NAMALWA (cell line): ENCODE data around the gene CCDC78.
"Not testable (repeated sequence)": the region's sequence is repeated elsewhere in the genome, so short reads cannot be mapped to it uniquely, and the experiment has no call there.

ENCODE experiments used
- DNase-seq: peaks from one replicate; pipeline ENCODE4 v3.0.0-alpha.2; 2015; ENCODE audit warnings: low spot score

Gene CCDC78

DNA sequence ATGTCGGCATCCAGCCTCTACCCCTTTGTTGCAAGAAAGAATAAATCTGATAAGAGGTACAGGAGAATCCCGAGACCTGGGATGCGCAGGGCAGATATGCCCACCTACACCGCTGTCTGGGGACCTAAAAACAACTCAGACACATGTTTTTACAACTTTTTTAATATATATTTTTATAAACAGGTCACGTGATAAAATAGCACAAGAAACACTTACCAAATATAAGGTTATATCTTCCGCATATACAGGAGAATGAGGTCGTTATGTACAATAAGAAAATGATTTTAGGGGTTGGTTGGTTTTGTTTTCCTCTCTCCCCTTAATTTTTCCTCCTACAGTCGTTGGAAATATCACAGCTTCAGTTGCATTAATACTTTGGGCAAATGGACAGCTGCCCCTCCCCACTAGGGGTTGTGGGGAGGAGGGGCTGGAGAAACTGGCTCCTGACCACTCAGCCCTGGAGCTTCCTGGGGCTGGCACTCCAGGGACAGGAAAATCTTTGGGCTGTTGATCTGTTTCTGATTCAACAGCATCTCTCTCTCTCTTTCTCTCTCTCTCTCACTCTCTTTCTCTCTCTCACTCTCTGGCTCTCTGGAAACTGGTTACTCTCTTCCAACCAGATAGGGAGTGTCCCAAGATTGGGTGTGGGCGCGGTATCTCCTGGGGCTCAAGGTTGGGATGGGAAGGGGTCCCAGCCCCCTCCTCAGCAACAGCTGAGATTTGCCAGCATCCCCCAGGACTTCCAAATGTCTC lies 33.7 kb downstream of the CCDC78 start:
- DNase-seq = no peak

DNA sequence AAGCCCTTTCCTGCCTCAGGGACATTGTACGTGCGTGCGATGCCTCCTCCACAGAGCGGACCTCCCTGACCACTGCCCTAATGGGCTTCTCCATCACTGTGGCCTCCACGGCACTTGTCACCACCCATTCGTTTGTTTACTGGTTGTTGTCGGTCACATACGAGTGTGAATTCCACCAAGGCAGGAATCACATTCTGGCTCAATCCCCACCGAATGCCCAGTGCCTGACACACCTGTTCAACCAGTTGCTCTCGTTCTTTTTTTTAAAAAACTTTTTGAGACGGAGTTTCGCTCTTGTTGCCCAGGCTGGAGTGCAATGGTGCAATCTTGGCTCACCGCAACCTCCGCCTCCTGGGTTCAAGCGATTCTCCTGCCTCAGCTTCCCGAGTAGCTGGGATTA lies 35.0 kb downstream of the CCDC78 start:
- not testable (repeated sequence) for DNase-seq

DNA sequence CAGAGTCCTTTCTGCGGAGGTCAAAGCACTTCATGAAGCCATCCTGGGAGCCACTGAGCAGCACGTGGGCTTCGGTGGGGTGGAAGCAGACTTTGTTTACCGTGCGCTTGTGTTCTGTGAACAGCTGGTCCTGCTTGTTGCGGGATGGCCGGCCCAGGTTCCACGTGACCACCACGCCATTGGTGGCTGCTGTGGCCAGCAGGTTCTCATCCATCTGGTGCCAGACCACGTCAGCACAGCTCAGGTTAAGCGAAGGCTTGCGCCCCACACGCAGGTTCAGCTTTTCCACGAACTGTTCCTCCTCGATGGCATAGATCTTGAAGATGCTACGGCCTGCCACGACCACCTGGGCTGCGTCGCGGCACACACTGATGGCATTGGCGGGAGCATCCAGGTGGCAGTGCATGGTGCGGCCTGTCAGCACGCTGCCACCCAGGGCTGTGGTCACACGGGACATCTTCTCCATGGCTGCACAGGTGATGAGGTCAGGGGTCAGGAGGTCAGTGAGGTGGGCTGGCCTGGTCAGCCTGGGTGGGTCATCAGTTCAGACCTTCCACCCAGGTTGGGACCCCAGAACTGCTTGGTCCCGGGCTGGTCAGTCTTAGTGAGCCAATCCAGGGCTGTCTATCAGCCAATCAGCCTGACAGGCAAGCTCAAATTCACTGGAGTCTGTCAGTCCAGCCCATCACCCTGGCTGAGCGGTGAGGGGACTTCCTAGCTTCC lies 36.9 kb downstream of the CCDC78 start:
- DNase-seq = no peak

DNA sequence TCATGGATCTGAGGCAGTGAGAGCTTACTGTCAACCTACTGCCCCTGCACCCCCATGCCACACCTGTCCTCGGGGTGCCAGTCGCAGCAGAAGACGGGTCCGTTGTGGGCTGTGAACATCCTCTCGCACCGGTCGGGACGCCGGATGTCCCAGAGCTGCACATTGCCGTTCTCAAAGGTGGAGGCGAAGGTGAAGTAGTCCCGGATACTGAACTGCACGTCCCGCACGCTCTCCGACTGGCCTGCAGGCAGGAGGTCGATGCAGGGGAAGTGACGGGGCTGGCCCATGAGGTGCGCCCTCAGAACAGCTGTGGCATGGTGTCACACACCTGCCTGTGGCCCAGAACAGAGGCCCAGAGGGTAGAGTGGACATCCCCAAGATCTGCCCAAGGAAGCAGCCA lies 38.7 kb downstream of the CCDC78 start:
- DNase-seq = no peak

DNA sequence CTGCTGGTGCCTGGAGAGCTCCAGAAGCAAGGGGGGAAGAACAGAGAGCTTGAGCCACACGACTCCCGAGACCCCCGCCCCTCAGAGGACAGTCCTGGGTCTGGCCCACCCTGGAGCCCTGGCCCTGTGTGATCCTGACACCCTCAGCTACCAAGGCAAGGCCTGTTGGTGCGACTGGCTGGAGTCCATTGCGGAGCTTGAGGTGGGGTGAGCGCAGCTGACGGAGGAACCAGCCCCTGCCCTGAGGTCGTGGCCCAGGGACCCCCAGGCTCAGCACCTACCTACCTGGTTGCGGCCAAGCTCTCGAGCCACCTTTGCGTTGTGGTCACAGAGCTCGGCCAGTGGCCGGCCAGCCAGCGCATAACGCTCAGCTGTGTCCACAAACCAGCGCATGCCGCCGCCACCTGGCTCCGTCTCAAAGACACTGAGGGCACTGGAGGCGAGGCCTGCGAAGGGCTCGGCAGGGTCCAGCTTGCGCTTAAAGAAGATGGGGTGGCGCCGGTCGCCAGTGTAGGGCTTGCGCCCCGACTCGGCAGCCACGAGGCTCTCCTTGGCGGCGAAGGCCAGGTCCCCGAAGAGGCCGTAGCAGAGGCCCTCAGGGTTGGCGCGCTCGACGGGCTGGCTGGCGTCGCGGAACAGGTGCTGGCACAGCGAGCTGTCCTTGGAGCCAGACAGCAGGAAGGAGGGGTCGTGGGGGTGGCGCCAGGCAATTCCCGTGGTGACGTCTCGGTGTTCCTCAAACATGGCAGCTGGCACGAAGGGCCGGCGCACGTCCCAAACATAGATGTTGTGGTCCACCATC lies 39.6 kb downstream of the CCDC78 start:
- DNase-seq = no peak

DNA sequence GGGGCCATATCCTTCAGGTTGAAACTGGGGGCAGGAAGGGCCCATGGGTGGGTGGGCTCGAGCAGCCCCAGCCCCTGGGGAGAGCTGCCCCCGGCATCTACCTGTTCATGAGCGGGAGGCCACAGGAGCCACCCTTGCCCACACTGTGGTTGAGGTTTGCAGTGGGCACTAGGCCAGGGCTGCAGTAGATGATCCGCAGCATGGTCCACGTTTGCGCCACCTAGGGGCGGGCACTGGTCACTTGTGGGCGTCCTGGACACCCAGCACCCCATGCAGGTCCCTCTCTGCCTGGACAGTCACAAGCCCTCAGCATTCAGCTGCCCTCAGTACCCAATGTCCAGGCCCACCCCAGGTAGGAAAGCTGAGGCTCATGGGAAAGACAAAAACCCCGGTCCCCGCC lies 40.3 kb downstream of the CCDC78 start:
- DNase-seq = no peak

DNA sequence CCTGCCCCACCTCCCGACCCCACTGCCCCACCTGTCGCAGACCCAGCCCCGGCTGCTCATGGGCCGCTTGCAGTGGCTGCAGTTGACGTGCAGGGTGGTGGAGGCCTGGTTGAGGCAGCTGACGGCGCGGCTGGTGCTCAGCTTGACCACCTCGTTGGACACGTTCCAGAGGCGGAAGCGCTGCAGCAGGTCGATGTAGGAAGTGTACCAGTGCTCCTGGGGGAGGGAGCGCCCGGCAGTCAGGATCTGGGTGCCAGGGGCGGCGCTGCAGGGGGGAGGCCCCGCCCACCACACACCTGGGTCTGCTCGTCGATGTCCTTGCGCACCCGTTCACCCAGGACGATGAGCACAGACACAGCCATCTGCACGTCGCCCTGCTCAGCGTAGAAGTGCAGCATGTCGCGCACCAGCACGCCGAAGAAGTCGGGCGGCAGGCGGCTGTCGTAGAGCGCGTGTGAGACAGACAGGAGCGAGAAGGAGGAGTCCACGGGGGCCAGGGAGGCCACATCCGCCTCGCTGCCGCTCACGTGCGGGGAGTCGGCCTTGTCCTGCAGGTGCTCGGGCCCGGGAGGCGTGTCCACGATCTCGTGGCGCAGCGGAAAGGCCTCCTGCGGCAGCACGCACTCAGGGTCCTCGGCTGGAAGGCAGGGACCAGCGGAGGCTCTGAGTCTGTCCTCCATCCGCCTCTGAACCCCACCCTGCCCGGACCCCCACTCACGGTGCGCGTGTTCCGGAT lies 41.1 kb downstream of the CCDC78 start:
- no peak for DNase-seq

DNA sequence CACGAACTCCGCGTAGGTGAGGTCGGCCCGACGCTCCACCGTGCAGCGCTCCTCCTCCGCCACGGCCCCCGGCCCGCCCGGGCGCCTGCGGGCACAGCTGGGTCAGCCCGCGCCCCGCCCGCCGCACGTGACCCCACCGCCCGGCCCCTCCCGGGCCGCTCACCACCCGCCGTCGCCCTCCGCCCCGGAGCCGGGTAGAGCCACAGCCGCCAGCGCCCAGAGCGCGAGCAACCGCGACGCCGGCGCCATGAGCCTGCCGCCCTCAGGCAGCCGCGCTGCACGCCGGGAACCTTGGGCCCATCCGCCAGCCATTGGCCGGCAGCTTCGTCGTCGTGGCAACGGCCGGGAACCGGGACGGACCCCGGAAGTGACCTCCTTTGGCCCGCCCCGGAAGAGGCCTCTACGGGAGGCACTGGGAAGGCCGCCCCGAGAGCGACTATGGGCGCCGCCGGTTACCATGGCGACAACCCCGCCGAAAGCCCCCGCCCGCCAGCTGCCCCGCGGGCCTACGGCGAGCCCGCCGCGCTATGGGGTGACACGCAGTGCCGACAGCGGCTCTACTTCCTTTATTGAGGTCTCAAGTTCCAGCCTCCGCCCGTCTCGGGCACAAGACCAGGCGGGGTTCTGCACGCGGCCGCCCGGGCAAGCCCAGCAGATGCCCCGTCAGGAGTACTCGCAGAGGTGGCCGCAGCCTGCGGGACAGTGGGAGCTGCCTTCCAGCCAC lies 42.0 kb downstream of the CCDC78 start, which contains the start of gene JMJD8:
Gene JMJD8, minus strand, starts transcription at position 264 of the 724 bp plus-strand sequence. Its CDS starts 15 bp downstream, at position 249.
- peak; percentile 96 for DNase-seq

DNA sequence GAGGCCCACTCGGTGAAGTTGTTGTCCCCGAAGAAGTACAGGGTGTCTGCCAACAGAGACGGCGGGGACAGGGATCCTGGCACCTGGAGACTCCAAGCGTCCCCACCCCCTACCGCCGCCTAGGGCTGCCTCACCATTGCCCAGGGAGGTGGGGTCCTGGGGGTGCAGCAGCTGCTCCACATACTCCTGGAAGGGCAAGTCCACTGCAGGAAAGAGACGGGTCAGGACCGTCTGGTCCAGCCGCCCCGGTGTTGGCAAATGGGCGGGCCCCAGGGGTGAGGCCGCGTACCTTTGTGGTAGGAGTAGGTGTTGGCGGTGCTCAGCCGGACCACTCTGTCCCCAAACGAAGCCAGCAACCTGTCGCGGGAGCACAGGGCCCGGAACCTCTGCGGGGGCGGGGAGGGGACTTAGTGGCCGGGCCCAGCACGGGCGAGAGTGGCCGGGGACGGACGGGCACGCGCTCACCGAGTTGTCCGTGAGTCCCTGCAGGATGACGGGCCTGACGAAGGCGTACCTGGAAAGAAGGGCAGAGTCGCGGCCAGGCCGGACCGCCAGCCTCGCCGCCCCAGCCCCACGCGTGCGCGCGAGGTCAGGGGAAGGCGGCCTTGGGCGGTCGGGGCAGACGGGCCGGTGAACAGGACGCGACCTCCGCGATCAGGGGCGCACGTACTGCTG lies 42.7 kb downstream of the CCDC78 start:
- DNase-seq = no peak

DNA sequence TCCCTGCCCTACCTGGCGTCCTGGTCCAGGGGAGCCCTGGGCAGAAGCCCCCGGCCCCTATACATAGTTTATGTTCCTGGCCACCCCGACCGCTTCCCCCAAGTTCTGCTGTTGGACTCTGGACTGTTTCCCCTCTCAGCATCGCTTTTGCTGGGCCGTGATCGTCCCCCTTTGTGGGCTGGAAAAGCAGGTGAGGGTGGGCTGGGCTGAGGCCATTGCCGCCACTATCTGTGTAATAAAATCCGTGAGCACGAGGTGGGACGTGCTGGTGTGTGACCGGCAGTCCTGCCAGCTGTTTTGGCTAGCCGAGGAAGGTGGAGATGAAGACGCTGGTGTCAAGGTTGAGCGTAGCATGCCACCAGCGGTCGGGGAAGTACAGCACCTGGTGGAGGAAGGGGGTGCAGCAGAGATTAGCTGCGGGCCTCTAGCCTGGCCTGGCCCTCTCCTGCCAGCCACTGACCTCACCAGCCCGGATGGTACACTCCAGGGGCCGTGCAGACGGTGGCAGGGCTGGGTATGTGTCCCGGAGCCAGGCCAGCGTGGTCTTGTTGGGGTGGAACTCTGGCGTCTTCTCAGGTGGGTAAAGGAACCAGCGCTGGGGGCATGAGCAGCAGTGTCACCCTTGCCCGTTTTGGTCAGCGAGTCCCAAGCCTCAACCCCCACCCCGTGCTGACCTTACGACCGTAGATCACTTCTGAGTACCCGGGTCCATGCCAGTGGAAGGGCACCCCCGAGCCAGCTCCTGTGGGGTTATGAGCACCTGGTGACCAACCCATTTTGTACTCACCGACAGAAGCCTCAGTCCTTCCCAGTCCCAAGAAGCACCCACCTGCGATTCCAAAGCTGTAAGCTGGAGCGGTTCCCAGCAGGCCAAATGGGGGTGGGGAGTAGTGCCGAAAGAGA lies 43.5 kb downstream of the CCDC78 start:
- no peak for DNase-seq

DNA sequence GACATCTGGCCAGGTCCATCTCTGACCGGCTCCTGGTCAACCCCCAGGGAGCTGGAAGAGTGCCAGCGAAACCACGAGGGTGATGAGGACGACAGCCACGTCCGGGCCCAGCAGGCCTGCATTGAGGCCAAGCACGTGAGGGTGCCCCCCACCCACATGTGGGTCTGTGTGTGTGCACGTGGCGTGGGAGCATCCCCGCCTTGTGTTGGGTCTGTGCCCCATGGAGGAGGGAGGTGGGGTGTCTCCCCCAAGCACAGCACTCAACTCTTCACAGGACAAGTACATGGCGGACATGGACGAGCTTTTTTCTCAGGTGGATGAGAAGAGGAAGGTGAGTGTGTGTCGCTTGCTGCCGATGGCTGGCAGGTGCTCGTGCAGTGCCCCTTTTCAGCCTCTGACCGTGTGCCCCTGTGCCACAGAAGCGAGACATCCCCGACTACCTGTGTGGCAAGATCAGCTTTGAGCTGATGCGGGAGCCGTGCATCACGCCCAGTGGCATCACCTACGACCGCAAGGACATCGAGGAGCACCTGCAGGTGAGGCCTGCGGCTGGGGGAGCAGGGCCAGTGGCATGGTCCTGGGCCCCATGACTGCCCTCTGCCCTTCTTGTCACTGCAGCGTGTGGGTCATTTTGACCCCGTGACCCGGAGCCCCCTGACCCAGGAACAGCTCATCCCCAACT lies 44.4 kb downstream of the CCDC78 start:
- no peak for DNase-seq

DNA sequence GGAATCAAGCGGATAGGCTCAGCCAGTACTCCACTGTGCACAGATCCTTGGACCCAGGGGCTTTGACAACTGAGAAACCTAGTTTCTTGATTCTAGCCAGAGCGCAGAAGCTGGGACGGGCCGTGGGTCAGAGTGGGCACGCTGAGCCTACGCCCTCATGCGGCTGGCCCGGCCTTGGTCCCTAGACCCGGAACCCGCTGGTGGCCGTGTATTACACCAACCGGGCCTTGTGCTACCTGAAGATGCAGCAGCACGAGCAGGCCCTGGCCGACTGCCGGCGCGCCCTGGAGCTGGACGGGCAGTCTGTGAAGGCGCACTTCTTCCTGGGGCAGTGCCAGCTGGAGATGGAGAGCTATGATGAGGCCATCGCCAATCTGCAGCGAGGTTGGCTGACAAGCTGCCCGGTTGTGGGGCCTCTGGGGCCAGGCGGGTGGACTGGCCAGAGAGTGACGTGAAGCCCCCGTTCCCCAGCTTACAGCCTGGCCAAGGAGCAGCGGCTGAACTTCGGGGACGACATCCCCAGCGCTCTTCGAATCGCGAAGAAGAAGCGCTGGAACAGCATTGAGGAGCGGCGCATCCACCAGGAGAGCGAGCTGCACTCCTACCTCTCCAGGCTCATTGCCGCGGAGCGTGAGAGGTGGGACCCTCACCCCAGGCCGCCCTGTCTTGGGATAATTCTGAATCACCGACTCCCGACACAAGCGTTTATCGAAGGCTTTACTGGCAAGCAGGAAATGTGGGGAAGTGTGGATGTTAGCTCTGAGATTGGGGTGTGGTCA lies 45.1 kb downstream of the CCDC78 start:
- peak; percentile 52 for DNase-seq

DNA sequence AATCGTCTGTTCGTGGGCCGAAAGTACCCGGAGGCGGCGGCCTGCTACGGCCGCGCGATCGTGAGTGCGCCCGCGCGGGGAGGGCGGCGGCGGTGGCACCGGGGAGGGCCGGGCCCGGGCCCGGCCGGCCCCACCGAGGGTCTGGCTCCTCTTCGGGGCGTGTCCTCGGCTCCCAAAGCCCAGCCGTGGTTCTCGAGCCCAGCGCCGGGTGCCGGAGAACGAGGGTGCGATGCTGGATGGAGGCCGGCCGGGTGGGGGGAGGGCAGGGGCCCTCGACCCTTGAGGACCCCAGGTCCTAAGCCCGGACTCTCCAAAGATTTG lies 45.7 kb downstream of the CCDC78 start:
- no peak for DNase-seq

DNA sequence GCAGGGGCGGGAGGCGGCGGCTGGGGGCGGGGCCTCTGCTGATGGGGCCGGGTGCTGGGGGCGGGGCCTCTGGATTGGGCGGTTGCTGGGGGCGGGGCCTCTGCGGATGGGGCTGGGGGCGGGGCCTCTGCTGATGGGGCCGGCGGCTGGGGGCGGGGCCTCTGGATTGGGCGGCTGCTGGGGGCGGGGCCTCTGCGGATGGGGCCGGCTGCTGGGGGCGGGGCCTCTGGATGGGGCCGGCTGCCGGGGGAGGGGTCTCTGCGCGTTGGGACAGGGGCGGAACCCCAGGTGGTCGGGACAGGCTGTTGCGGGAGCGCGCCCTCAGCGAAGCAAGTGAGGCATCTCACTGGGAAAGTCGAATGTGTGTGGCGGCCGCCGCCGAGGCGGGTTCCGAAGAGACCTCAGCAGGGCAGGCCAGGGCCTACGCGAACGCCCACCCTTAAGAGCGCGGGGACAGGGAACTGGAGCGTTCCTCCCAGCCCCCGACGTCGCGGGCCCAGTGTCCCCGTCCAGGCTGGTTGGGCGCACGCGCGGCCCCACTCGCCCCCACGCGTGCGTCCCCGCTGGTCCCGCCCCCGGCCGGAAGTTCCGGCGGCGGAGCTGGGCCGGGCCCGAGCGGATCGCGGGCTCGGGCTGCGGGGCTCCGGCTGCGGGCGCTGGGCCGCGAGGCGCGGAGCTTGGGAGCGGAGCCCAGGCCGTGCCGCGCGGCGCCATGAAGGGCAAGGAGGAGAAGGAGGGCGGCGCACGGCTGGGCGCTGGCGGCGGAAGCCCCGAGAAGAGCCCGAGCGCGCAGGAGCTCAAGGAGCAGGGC lies 46.2 kb downstream of the CCDC78 start, which contains the start of gene STUB1:
Gene STUB1, plus strand, starts transcription at position 597 of the 811 bp plus-strand sequence. Its CDS starts 116 bp downstream, at position 713.
- DNase-seq = peak; percentile 90

DNA sequence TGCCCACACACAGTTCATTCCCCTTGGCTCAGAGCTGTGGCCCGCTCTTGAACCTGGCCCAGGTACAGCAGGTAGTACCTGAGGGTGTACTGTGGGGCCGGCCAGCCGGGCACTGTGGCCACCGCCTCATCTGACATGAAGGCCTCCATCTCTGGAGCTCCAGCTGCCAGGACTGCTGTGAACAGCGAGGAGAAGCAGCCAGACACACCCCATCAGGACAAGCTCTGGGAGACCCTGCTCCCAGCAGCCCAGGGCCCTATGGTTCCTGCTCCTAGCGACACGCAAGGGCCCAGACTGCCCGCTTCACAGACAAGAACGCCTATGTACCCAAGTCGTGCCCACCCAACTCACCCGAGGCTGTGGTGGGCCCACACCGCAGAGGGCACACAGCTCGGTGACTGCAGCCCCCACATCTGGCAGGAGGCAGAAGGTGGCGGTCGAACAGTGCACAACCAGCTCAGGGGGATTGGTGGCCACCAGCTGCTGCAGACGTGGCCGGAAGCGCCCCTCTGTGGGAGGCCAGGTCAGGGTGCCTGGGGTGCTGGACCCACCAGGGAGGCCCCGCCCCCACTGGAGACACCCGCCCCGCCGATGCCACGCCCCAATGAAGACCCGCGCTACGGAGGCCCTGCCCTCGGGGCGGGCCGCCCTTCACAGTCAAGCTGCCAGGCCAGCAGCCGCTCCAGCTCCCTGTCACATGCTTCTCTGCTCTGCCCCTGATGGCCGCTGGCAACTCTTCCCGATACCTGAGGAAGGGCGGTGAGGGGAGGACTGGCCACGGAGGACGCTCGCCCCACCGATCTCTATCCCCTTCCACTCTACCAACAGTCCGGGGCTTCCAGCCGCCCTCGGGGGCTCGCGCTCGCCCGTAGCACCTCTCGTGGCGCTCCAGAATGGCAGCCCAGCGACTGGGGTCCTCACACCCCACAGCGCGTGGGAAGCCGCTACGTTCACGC lies 47.1 kb downstream of the CCDC78 start:
- peak; percentile 79 for DNase-seq

DNA sequence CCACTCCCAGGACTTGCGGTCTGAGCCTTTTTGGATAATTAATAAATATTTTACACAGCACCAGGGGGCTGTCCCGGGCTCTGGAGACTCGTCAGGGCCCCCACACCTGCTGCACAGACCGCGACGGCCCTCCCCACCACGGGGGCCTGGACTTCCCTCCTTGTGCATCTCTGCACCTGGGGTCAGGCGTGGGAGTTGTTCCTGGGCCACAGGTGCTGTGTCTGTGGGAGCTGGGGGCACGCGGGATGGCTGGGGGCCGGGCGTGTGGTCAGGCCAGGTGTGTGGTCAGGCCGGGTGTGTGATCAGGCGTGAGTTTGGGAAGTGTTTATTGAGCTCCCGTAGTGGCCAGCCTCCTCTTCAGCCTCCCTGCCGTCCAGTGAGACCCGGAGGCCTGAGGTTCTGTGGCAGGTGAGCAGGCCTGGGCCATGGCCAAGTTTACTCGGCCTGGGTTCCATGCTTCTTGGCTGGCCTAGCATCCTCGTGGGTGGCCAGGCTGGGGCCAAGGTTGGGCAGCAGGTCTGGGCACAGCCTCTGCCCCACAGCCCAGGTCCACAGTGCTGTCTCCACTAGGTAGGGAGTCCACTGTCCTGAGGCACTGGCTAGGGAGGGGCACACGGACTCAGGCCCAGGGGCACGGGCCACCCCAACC lies 47.9 kb downstream of the CCDC78 start:
- DNase-seq = no peak
